GM19023 (cell line): ENCODE results near the gene CDK5RAP1.
"Not testable (repeated sequence)": the region's sequence is repeated elsewhere in the genome, so short reads cannot be mapped to it uniquely, and the experiment has no call there.

ENCODE experiments used
- ATAC-seq: cut with Tn5 transposase; IDR thresholded peaks from one replicate; pipeline ENCODE4 v1.9.1; 2021; ENCODE audit warnings: mild to moderate bottlenecking, moderate library complexity; ENCODE audit not compliant: unreplicated experiment

The CDK5RAP1 gene

GRCh38 chr20:33419140-33419974 is 18.0 kb upstream of the CDK5RAP1 start:
- ATAC-seq: no peak

- no peak for ATAC-seq
These were observed 16.7 kb upstream of the CDK5RAP1 start for GRCh38 chr20:33418033-33418432.

GRCh38 chr20:33415948-33416347 is 14.6 kb upstream of the CDK5RAP1 start:
- ATAC-seq: no peak

GRCh38 chr20:33412484-33412838 is 11.1 kb upstream of the CDK5RAP1 start:
- ATAC-seq: no peak

- no peak for ATAC-seq
These were observed 10.6 kb upstream of the CDK5RAP1 start for GRCh38 chr20:33411711-33412483.

- no peak for ATAC-seq
These were observed 9.9 kb upstream of the CDK5RAP1 start for GRCh38 chr20:33411242-33411641.

- ATAC-seq: no peak
These were observed 8.9 kb upstream of the CDK5RAP1 start for GRCh38 chr20:33410081-33410742.

- no peak for ATAC-seq
These were observed 7.7 kb upstream of the CDK5RAP1 start for GRCh38 chr20:33408716-33409654.

- no peak for ATAC-seq
These were observed 7.0 kb upstream of the CDK5RAP1 start for GRCh38 chr20:33408313-33408712.

- no peak for ATAC-seq
These were observed 6.5 kb upstream of the CDK5RAP1 start for GRCh38 chr20:33407796-33408195.

- ATAC-seq: no peak
These were observed 5.9 kb upstream of the CDK5RAP1 start for GRCh38 chr20:33407251-33407650.

- no peak for ATAC-seq
These were observed 3.0 kb upstream of the CDK5RAP1 start for GRCh38 chr20:33404281-33404680.

GRCh38 chr20:33401921-33402369 is 626 bp upstream of the CDK5RAP1 start:
- no peak for ATAC-seq

- ATAC-seq: no peak
These were observed 521 bp downstream of the CDK5RAP1 start for GRCh38 chr20:33400812-33401183.

- no peak for ATAC-seq
These were observed 1.4 kb downstream of the CDK5RAP1 start for GRCh38 chr20:33399924-33400323.

GRCh38 chr20:33394718-33395117 is 6.6 kb downstream of the CDK5RAP1 start:
- no peak for ATAC-seq

- no peak for ATAC-seq
These were observed 7.7 kb downstream of the CDK5RAP1 start for GRCh38 chr20:33393609-33394008.

GRCh38 chr20:33391722-33392415 is 9.4 kb downstream of the CDK5RAP1 start:
- no peak for ATAC-seq

GRCh38 chr20:33389326-33389725 is 12.0 kb downstream of the CDK5RAP1 start:
- not testable (repeated sequence) for ATAC-seq

GRCh38 chr20:33388268-33388667 is 13.1 kb downstream of the CDK5RAP1 start:
- no peak for ATAC-seq
